Peyer's patch (tissue), 4 donors: ENCODE results near the gene SLC39A3.

Experiments used
- POLR2A ChIP-seq, 2 donors: fragments of 450-650 bp; IDR thresholded peaks; one replicate each; pipeline ENCODE4 v1.5.1; 2017; ENCODE audit warnings: antibody characterized with exemption in 2 of 2, mild to moderate bottlenecking in 2 of 2, moderate library complexity in 2 of 2
- TF ChIP-seq, protein P1 (sequence below), 6 experiments: fragments of 450-650 bp in 4 of 6; fragments of 200-600 bp in 2 of 6; sonication (generic) in 1 of 6; IDR thresholded peaks; one replicate each; pipeline ENCODE4 v1.5.1; 2017 to 2019; ENCODE audit warnings: antibody characterized with exemption in 6 of 6, mild to moderate bottlenecking in 3 of 6, moderate library complexity in 1 of 6

GRCh38 chr19:2716722-2717637 lies 22.8 kb downstream of the SLC39A3 start:
- TF ChIP-seq, protein P1, sequence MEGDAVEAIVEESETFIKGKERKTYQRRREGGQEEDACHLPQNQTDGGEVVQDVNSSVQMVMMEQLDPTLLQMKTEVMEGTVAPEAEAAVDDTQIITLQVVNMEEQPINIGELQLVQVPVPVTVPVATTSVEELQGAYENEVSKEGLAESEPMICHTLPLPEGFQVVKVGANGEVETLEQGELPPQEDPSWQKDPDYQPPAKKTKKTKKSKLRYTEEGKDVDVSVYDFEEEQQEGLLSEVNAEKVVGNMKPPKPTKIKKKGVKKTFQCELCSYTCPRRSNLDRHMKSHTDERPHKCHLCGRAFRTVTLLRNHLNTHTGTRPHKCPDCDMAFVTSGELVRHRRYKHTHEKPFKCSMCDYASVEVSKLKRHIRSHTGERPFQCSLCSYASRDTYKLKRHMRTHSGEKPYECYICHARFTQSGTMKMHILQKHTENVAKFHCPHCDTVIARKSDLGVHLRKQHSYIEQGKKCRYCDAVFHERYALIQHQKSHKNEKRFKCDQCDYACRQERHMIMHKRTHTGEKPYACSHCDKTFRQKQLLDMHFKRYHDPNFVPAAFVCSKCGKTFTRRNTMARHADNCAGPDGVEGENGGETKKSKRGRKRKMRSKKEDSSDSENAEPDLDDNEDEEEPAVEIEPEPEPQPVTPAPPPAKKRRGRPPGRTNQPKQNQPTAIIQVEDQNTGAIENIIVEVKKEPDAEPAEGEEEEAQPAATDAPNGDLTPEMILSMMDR (IDR thresholded peaks at IDR 0.05), result no peak
- TF ChIP-seq POLR2A (IDR thresholded peaks at IDR 0.05), result no peak
